ENCODE data around the gene VPS37B. TPM values are rescaled to one million over a fixed set of nuclear protein-coding genes. Genes with fewer than 3 reads are reported as not detected.

Gene VPS37B
- total RNA-seq, 2 experiments from 2014 or later, result 33.4 to 36.8 TPM

GRCh38 chr12:122865268-122866231 lies 30.4 kb downstream of the VPS37B start:
- POLR2A ChIA-PET, result interaction anchor here (1.0 to 1.2 kb wide), 2 partner anchors 23 to 379 kb away, joined by 3 to 5 read pairs; no protein-coding TSS in a partner anchor
- DNase-seq (no peak), ATAC-seq (ENCODE audit: low read depth) (no peak)
- Mint-ChIP-seq H3K4me3 (no peak overlapping the region), H3K27ac (no peak overlapping the region), H3K9me3 (no peaks in the 10 kb centered on the region), H3K27me3 (no peaks in the 10 kb centered on the region), H3K4me1 (peaks cover 3% of the 10 kb centered on the region), H3K36me3 (peaks cover 17% of the 10 kb centered on the region)

- H3K4me1 Mint-ChIP-seq, result peaks cover 3% of the 10 kb centered on the region
These were observed 31.1 kb downstream of the VPS37B start for GRCh38 chr12:122864894-122865253.

GRCh38 chr12:122862872-122863701 lies 32.8 kb downstream of the VPS37B start:
- no peaks in the 10 kb centered on the region for H3K27me3 Mint-ChIP-seq
- no peak for ATAC-seq (ENCODE audit: low read depth)
- POLR2A ChIA-PET, result no interaction called here
- no peak for DNase-seq
- peaks cover 3% of the 10 kb centered on the region for H3K4me1 Mint-ChIP-seq
- peaks cover 5% of the 10 kb centered on the region for H3K36me3 Mint-ChIP-seq
- H3K9me3 Mint-ChIP-seq, result no peaks in the 10 kb centered on the region
- no peak overlapping the region for H3K4me3 Mint-ChIP-seq
- H3K27ac Mint-ChIP-seq, result no peak overlapping the region

More at GRCh38 chr12:122864894-122865253, 31.1 kb downstream of the VPS37B start:
- ATAC-seq (ENCODE audit: low read depth) (no peak), DNase-seq (no peak)
- Mint-ChIP-seq H3K27ac (no peak overlapping the region), H3K27me3 (no peaks in the 10 kb centered on the region), H3K4me3 (no peak overlapping the region), H3K36me3 (peaks cover 17% of the 10 kb centered on the region), H3K9me3 (no peaks in the 10 kb centered on the region)
- POLR2A ChIA-PET, result interaction anchor here (1.0 to 1.2 kb wide), 2 partner anchors 23 to 379 kb away, joined by 3 to 5 read pairs; no protein-coding TSS in a partner anchor

- Mint-ChIP-seq H3K36me3 (peaks cover 5% of the 10 kb centered on the region), H3K4me1 (peaks cover 3% of the 10 kb centered on the region), H3K9me3 (no peaks in the 10 kb centered on the region), H3K27ac (no peak overlapping the region), H3K4me3 (no peak overlapping the region), H3K27me3 (no peaks in the 10 kb centered on the region)
- ATAC-seq (ENCODE audit: low read depth), result no peak
- POLR2A ChIA-PET, result interaction anchor here (1.0 to 1.3 kb wide), 2 partner anchors 33 to 85 kb away, joined by 3 to 4 read pairs; partner anchors contain the start of gene VPS37B
- no peak for DNase-seq
These were observed 33.8 kb downstream of the VPS37B start for GRCh38 chr12:122862110-122862634.

GRCh38 chr12:122861587-122861970 lies 34.3 kb downstream of the VPS37B start:
- Mint-ChIP-seq H3K27me3 (no peaks in the 10 kb centered on the region), H3K27ac (no peak overlapping the region), H3K4me1 (peaks cover 3% of the 10 kb centered on the region), H3K9me3 (no peaks in the 10 kb centered on the region), H3K4me3 (no peak overlapping the region), H3K36me3 (peaks cover 1% of the 10 kb centered on the region)
- POLR2A ChIA-PET, result interaction anchor here (1.0 to 1.3 kb wide), 3 partner anchors 34 to 86 kb away, joined by 3 to 4 read pairs (median 3); partner anchors contain the start of gene VPS37B
- no peak for ATAC-seq (ENCODE audit: low read depth)
- DNase-seq, result no peak

GRCh38 chr12:122860854-122861586 lies 34.9 kb downstream of the VPS37B start:
- Mint-ChIP-seq H3K27me3 (no peaks in the 10 kb centered on the region), H3K36me3 (no peaks in the 10 kb centered on the region), H3K9me3 (no peaks in the 10 kb centered on the region), H3K4me3 (no peak overlapping the region), H3K27ac (no peak overlapping the region), H3K4me1 (peaks cover 3% of the 10 kb centered on the region)
- DNase-seq, result no peak
- no peak for ATAC-seq (ENCODE audit: low read depth)
- POLR2A ChIA-PET, result interaction anchor here (1.0 to 1.3 kb wide), 3 partner anchors 35 to 86 kb away, joined by 3 to 4 read pairs (median 3); partner anchors contain the start of gene VPS37B

- H3K4me3 Mint-ChIP-seq, result no peak overlapping the region
- POLR2A ChIA-PET, result interaction anchor here (1.3 kb wide), 1 partner anchor 87 kb away, joined by 4 read pairs; no protein-coding TSS in a partner anchor
- peaks cover 3% of the 10 kb centered on the region for H3K4me1 Mint-ChIP-seq
- H3K36me3 Mint-ChIP-seq, result no peaks in the 10 kb centered on the region
- no peaks in the 10 kb centered on the region for H3K27me3 Mint-ChIP-seq
- peak; percentile 87 for DNase-seq
- peak; percentile 57 for ATAC-seq (ENCODE audit: low read depth)
- H3K27ac Mint-ChIP-seq, result no peak overlapping the region
- no peaks in the 10 kb centered on the region for H3K9me3 Mint-ChIP-seq
These were observed 35.7 kb downstream of the VPS37B start for GRCh38 chr12:122860040-122860853.

GRCh38 chr12:122859303-122860039 lies 36.5 kb downstream of the VPS37B start:
- H3K9me3 Mint-ChIP-seq, result no peaks in the 10 kb centered on the region
- POLR2A ChIA-PET, result no interaction called here
- H3K4me3 Mint-ChIP-seq, result no peak overlapping the region
- no peak for ATAC-seq (ENCODE audit: low read depth)
- H3K4me1 Mint-ChIP-seq, result peaks cover 3% of the 10 kb centered on the region
- DNase-seq, result no peak
- no peak overlapping the region for H3K27ac Mint-ChIP-seq
- no peaks in the 10 kb centered on the region for H3K27me3 Mint-ChIP-seq
- no peaks in the 10 kb centered on the region for H3K36me3 Mint-ChIP-seq

GRCh38 chr12:122858591-122859302 lies 37.2 kb downstream of the VPS37B start:
- no peak for ATAC-seq (ENCODE audit: low read depth)
- H3K4me1 Mint-ChIP-seq, result no peaks in the 10 kb centered on the region
- H3K27ac Mint-ChIP-seq, result no peak overlapping the region
- no peaks in the 10 kb centered on the region for H3K36me3 Mint-ChIP-seq
- H3K27me3 Mint-ChIP-seq, result no peaks in the 10 kb centered on the region
- H3K4me3 Mint-ChIP-seq, result no peak overlapping the region
- H3K9me3 Mint-ChIP-seq, result no peaks in the 10 kb centered on the region
- POLR2A ChIA-PET, result no interaction called here
- no peak for DNase-seq

- ATAC-seq (ENCODE audit: low read depth) (no peak), DNase-seq (no peak)
- Mint-ChIP-seq H3K9me3 (no peaks in the 10 kb centered on the region), H3K27ac (no peak overlapping the region), H3K4me3 (no peak overlapping the region), H3K36me3 (no peaks in the 10 kb centered on the region), H3K4me1 (no peaks in the 10 kb centered on the region), H3K27me3 (no peaks in the 10 kb centered on the region)
- POLR2A ChIA-PET, result no interaction called here
These were observed 37.8 kb downstream of the VPS37B start for GRCh38 chr12:122858171-122858570.
